ENCODE measurements around the gene TASP1. TPM values are rescaled to one million over a fixed set of nuclear protein-coding genes. Genes with fewer than 3 reads are reported as not detected.
"Not testable (repeated sequence)": the region's sequence is repeated elsewhere in the genome, so short reads cannot be mapped to it uniquely, and the experiment has no call there.

The TASP1 gene
- total RNA-seq (2014; rRNA removed; shearing (Covaris generic)): 8.3 and 8.5 TPM in 2 replicates
- 6.4 and 6.5 TPM in 2 replicates for polyA plus RNA-seq (2015; cell fraction: cytosol; rRNA removed)
- polyA plus RNA-seq (2015; cell fraction: nucleus; rRNA removed): 4.1 and 4.4 TPM in 2 replicates

DNA sequence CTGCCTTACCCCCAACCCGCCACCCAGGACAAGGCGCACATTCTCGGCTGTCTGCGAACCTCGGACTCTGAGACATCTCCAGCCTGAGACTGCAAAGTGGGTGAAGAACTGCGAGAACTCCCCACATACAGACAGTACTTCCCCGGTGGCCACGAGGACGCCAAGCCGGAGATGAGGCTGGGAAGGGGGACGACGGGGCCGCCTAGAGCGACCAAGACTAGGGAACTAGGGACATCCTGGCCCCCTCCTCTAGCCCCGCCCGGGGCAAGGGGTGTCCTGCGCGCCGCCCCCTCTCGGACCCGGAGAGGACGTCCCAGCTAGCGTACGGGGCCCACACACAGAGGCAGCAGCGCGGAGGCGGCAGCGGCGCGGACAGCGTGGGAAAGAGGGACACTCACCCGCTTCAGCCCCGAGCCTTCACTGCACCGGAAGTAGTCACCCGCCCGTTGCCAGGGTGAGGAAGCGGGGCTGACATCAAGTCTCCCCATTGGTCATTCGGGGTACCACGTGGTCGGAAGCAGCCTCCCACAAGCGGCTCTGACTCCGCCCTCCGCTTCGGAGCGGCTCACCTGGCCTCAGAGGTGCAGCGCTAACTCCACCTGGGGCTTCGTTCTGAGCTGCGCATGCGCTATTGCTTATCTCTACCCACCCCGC lies at the start of gene TASP1:
Gene TASP1, minus strand, starts transcription at position 437 of the 654 bp plus-strand sequence. CDS start 8,854 bp downstream, outside the sequence.
- DNase-seq (ENCODE audit: low read depth): peak; percentile 94

- DNase-seq (ENCODE audit: low read depth): no peak
Observed at GRCh38 chr20:13687815-13688214, 49.1 kb upstream of the TASP1 start.

- DNase-seq (ENCODE audit: low read depth): no peak
Observed at GRCh38 chr20:13685623-13686022, 46.9 kb upstream of the TASP1 start.

DNA sequence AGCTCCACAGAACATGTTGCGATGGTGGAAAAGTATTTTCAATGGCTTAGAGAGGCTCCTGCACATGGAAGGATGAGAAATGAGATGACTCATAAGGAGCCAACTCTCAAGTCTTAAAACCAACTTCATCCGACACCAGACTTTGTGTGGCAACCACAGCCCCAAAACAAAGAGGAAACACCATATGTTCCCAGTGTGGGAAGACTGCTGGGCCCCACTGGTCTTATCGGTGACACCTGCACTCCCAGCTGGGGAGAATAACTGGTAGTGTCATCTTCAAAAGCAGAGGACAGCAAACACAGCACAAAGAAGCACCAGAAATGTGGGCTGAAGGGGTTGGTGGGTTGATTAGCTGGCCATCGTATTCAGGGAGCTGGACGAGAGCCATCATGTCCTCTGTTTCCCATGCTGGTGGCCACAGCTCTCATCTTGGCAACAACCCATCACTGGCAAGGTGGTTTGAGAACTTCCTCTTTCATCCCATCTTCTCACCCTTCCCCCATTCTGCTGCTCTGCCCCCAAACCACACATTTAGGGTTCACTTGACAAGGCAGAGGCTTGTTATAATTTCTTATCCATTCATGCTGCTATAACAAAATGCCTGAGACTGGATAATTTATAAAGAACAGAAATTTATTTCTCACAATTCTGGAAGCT lies 46.0 kb upstream of the TASP1 start:
- DNase-seq (ENCODE audit: low read depth): peak; percentile 56

- no peak for DNase-seq (ENCODE audit: low read depth)
Observed at GRCh38 chr20:13683833-13684232, 45.1 kb upstream of the TASP1 start.

DNA sequence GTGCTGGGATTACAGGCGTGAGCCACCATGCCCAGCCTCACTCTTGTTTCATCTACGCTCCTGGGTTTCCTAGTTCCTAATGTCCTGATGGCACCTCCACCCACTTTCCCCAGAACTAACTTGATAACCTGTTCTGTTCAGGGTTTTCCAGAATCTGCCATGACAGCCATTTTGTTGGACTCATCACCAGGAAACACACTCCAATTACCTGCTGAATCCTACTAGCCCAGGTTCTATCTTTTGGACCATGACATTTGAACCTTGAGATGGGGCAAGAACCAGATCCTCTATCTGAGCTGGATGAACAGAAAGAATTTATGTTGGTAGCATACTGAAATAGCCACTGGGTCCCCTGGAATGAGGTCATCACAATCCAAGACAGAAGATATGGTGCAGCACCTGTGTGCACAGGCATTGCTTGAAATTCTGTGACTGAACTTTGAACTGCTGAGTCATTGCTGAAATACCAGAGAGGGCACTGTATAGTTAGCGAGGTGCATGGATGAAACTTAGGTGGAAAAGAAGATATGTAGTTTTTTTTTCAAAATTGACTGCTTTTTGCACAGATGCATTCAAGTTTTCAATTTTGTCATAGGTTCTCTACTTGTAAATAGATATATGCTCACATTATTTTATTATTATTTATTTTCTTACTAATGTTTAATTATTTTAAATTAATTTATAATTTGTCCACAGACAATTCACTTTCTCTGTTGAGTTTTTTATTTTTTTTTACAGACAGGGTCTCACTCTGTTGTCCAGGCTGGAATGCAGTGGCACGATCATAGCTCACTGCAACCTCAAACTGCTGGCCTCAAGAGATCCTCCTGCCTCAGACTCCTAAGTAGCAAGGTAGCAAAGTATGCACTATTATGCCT lies 42.8 kb upstream of the TASP1 start:
- DNase-seq (ENCODE audit: low read depth): no peak

GRCh38 chr20:13678944-13679343 lies 40.2 kb upstream of the TASP1 start:
- no peak for DNase-seq (ENCODE audit: low read depth)

GRCh38 chr20:13677241-13677640 lies 38.5 kb upstream of the TASP1 start:
- DNase-seq (ENCODE audit: low read depth): no peak

DNA sequence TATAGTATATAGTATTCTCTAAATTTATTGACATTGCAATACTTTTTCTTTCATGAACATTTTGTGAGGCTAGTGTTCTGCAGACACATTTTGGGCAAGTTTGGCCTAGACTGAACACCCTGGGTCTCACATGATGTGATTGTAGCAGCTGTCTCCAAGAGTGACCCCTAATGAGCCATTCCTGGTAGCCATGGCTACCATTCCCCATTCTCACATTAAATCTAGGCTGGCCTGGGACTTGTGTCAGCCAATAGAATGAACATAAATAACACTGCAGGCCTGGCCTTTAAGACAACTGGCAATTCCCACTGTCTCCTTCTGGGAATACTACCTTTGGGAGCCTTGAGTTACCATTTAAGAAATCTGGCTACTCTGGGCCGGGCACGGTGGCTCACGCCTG lies 38.0 kb upstream of the TASP1 start:
- no peak for DNase-seq (ENCODE audit: low read depth)

DNA sequence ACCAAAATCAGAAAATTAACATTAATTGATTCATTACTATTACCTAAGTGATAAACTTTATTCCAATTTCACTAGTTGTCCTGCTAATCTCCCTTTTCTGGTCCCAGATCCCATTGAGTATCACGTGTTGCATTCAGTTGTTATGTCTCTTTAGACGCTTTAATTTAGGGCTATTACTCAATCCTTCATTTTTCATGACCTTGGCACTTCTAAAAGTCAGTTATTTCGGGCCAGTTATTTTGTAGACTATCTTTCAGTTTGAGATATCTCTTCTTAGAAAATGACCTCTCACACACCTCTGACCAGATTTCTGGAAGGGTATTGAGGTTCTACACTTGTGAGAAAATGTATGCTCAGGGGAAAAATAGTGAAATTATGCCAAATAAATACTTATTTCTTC lies 34.0 kb upstream of the TASP1 start:
- DNase-seq (ENCODE audit: low read depth): no peak

GRCh38 chr20:13671916-13672378 lies 33.2 kb upstream of the TASP1 start:
- DNase-seq (ENCODE audit: low read depth): no peak

- no peak for DNase-seq (ENCODE audit: low read depth)
Observed at GRCh38 chr20:13671512-13671911, 32.8 kb upstream of the TASP1 start.

DNA sequence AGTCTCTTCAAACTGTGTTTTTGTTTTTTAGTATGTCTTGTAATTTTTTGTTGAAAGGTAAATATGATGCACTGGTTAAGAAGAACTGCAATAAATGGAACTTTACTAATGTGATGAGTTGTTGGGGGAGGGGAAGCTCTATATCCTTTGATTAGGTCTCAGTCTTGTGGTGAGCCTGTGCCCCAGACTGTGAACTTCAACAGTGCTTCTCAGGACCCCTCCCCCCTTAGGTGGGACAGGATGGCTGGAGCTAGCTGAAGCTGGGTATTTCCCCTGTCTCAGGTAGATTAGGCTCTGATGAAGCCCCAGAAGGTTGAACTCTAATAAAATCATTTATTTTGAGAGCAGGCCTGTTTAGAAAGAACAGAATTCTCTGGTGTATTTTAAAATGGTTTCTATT lies 31.4 kb upstream of the TASP1 start:
- no peak for DNase-seq (ENCODE audit: low read depth)

- no peak for DNase-seq (ENCODE audit: low read depth)
Observed at GRCh38 chr20:13665709-13666395, 27.1 kb upstream of the TASP1 start.

- DNase-seq (ENCODE audit: low read depth): no peak
Observed at GRCh38 chr20:13661070-13661685, 22.4 kb upstream of the TASP1 start.

DNA sequence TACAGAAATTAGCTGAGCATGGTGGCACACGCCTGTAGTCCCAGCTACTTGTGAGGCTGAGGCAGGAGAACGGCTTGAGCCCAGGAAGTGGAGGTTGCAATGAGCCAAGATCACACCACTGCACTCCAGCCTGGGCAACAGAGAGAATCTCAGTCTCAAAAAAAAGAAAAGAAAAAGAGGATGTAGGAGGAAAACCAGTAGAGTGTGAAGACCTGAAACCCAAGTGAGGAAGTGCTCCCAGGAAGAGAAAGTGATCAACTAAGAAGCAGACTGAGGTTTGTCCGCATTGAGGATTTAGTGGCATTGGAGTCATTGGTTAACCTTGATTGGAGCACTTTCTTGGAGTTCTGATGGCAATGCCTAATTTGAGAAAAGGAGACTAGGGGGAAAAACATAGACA lies 20.6 kb upstream of the TASP1 start:
- no peak for DNase-seq (ENCODE audit: low read depth)

DNA sequence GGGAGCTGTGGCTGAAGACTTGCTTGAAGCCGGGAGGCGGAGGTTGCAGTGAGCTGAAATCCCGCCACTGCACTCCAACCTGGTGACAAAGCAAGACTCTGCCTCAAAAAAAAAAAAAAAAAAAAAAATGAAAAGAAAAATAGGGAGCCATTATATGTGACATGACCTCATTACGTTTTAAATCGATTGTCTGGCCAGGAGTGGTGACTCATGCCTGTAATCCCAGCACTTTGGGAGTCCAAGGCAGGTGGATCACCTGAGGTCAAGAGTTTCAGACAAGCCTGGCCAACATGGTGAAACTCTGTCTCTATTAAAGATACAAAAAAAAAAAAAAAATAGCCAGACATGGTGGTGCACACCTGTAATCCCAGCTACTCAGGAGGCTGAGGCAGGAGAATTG lies 19.3 kb upstream of the TASP1 start:
- DNase-seq (ENCODE audit: low read depth): not testable (repeated sequence)

GRCh38 chr20:13656721-13657368 lies 18.1 kb upstream of the TASP1 start:
- DNase-seq (ENCODE audit: low read depth): no peak

GRCh38 chr20:13654463-13655023 lies 15.8 kb upstream of the TASP1 start:
- no peak for DNase-seq (ENCODE audit: low read depth)

DNA sequence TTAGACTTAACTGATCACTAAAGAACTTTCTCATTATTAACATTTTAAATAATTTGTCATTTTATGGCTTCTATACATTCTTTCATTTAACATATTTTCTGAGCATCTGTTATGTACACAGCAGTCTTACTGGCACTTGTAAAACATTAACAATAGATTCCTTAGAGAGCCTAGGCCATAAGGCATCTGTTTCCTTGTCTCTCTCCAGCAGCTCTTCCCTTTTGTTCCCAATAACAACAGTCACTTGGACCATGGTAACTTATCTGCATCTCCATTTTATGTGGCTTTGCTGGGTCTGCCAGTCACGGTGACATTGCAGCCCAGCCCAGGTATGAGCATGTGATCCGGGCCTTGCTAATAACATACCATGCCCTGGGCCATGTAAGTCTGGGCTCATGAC lies 11.7 kb upstream of the TASP1 start:
- no peak for DNase-seq (ENCODE audit: low read depth)

Data from HT1080 (cell line).